Astrocyte (in vitro differentiated cells and primary cell): ENCODE measurements around the gene GIT2. TPM values are rescaled to one million over a fixed set of nuclear protein-coding genes. Genes with fewer than 3 reads are reported as not detected.

Source experiments
- DNase-seq: peaks from one replicate; pipeline ENCODE4 v3.0.0-alpha.2; 2010; ENCODE audit warnings: low read depth
- FAIRE-seq: peaks from 2 replicates; lab custom pipeline; 2011; peaks lifted over from hg19 to GRCh38; lab: Jason Lieb, UNC
- H2AFZ ChIP-seq: 2 replicates; pipeline ENCODE4 v1.6.0; 2012; ENCODE audit warnings: low read depth, low read length, inconsistent platforms
- H3K27ac ChIP-seq: 2 replicates; pipeline ENCODE4 v1.5.1; 2011; ENCODE audit warnings: low read depth, low read length, inconsistent platforms
- H3K27me3 ChIP-seq: 2 replicates; pipeline ENCODE4 v1.6.0; 2011; ENCODE audit warnings: low read length, inconsistent platforms; ENCODE audit not compliant: insufficient read depth
- H3K36me3 ChIP-seq: 2 replicates; pipeline ENCODE4 v1.5.1; 2011; ENCODE audit warnings: low read length, inconsistent platforms; ENCODE audit not compliant: insufficient read depth
- H3K4me1 ChIP-seq: 2 replicates; pipeline ENCODE4 v1.5.1; 2011; ENCODE audit warnings: low read length, inconsistent platforms; ENCODE audit not compliant: insufficient read depth
- H3K4me2 ChIP-seq: 2 replicates; pipeline ENCODE4 v1.6.0; 2012; ENCODE audit warnings: low read length, inconsistent platforms
- H3K4me3 ChIP-seq: 2 replicates; pipeline ENCODE4 v1.5.1; 2011; ENCODE audit warnings: low read depth, mild to moderate bottlenecking, low read length, inconsistent platforms; ENCODE audit not compliant: insufficient read depth
- H3K79me2 ChIP-seq: 2 replicates; pipeline ENCODE4 v1.6.0; 2012; ENCODE audit warnings: mild to moderate bottlenecking, low read length, inconsistent platforms; ENCODE audit not compliant: insufficient read depth
- H3K9ac ChIP-seq: 2 replicates; pipeline ENCODE4 v1.6.0; 2012; ENCODE audit warnings: mild to moderate bottlenecking, low read length, inconsistent platforms
- H3K9me3 ChIP-seq: 2 replicates; pipeline ENCODE4 v1.5.1; 2012; ENCODE audit warnings: low read depth, mild to moderate bottlenecking, low read length, inconsistent platforms; ENCODE audit not compliant: insufficient read depth
- H4K20me1 ChIP-seq: 2 replicates; pipeline ENCODE4 v1.6.0; 2012; ENCODE audit warnings: low read length, inconsistent platforms; ENCODE audit not compliant: insufficient read depth
- H3K27ac Mint-ChIP-seq: one replicate; pipeline ENCODE4 v1.8.0; 2021; ENCODE audit warnings: mild to moderate bottlenecking, mixed read lengths; ENCODE audit not compliant: unreplicated experiment
- H3K27me3 Mint-ChIP-seq: one replicate; pipeline ENCODE4 v1.8.0; 2021; ENCODE audit warnings: low read depth, mixed read lengths; ENCODE audit not compliant: unreplicated experiment
- H3K36me3 Mint-ChIP-seq: one replicate; pipeline ENCODE4 v1.8.0; 2021; ENCODE audit warnings: low read depth, mixed read lengths; ENCODE audit not compliant: unreplicated experiment
- H3K4me1 Mint-ChIP-seq: one replicate; pipeline ENCODE4 v1.8.0; 2021; ENCODE audit warnings: low read depth, mixed read lengths; ENCODE audit not compliant: unreplicated experiment
- H3K4me3 Mint-ChIP-seq: one replicate; pipeline ENCODE4 v1.8.0; 2021; ENCODE audit warnings: mild to moderate bottlenecking, moderate library complexity, mixed read lengths; ENCODE audit not compliant: unreplicated experiment
- H3K9me3 Mint-ChIP-seq: one replicate; pipeline ENCODE4 v1.8.0; 2021; ENCODE audit warnings: mild to moderate bottlenecking, mixed read lengths; ENCODE audit not compliant: unreplicated experiment
- CTCF ChIP-seq: IDR thresholded peaks from 2 replicates; pipeline ENCODE4 v1.5.1; 2011; ENCODE audit warnings: low read depth, mild to moderate bottlenecking, inconsistent platforms, low read length, moderate library complexity; ENCODE audit not compliant: insufficient read depth
- EZH2 ChIP-seq: IDR thresholded peaks from 2 replicates; pipeline ENCODE4 v1.6.1; 2012; ENCODE audit warnings: mild to moderate bottlenecking, low read length, inconsistent platforms; ENCODE audit not compliant: insufficient read depth
- total RNA-seq: library from RNA; stranded (reverse); gene quantifications from 2 replicates; pipeline ENCODE4 v1.2.1, GENCODE V29; 2021

GIT2 gene
- total RNA-seq, 1 donor from 2014 or later, result 33.4 TPM

- Mint-ChIP-seq H3K4me3 (no peak overlapping the region), H3K9me3 (no peaks in the 10 kb centered on the region), H3K27me3 (no peaks in the 10 kb centered on the region), H3K36me3 (peaks cover 26% of the 10 kb centered on the region), H3K27ac (no peak overlapping the region), H3K4me1 (no peaks in the 10 kb centered on the region)
- Histone ChIP-seq H3K9ac (peak overlapping the region; percentile 50), H4K20me1 (no peaks in the 10 kb centered on the region), H3K27ac (peak overlapping the region; percentile 44), H3K36me3 (peaks cover 34% of the 10 kb centered on the region), H3K9me3 (no peaks in the 10 kb centered on the region), H3K79me2 (no peaks in the 10 kb centered on the region), H3K4me1 (peaks cover 7% of the 10 kb centered on the region), H2AFZ (no peak overlapping the region), H3K27me3 (no peaks in the 10 kb centered on the region), H3K4me2 (peak overlapping the region; percentile 38), H3K4me3 (no peak overlapping the region)
- no peak for TF ChIP-seq CTCF
- DNase-seq, result peak; percentile 82
- FAIRE-seq, result no peak
These were observed 35.0 kb downstream of the GIT2 start for GRCh38 chr12:109961201-109961600.

GRCh38 chr12:109959411-109960093, 36.6 kb downstream of the GIT2 start:
- no peak overlapping the region for H3K27ac ChIP-seq
- no peaks in the 10 kb centered on the region for H3K27me3 ChIP-seq
- no peaks in the 10 kb centered on the region for H3K9me3 ChIP-seq
- H4K20me1 ChIP-seq, result no peaks in the 10 kb centered on the region
- DNase-seq (no peak), FAIRE-seq (no peak)
- no peak overlapping the region for H3K27ac Mint-ChIP-seq
- H3K36me3 Mint-ChIP-seq, result peaks cover 22% of the 10 kb centered on the region
- no peaks in the 10 kb centered on the region for H3K27me3 Mint-ChIP-seq
- no peaks in the 10 kb centered on the region for H3K4me1 Mint-ChIP-seq
- no peak overlapping the region for H3K9ac ChIP-seq
- peaks cover 7% of the 10 kb centered on the region for H3K4me1 ChIP-seq
- no peak overlapping the region for H3K4me2 ChIP-seq
- H3K9me3 Mint-ChIP-seq, result no peaks in the 10 kb centered on the region
- no peak overlapping the region for H2AFZ ChIP-seq
- TF ChIP-seq EZH2 (no peak), CTCF (no peak)
- H3K4me3 Mint-ChIP-seq, result no peak overlapping the region
- H3K79me2 ChIP-seq, result no peaks in the 10 kb centered on the region
- no peak overlapping the region for H3K4me3 ChIP-seq
- H3K36me3 ChIP-seq, result peaks cover 23% of the 10 kb centered on the region

- no peaks in the 10 kb centered on the region for H4K20me1 ChIP-seq
- no peak overlapping the region for H2AFZ ChIP-seq
- FAIRE-seq (no peak), DNase-seq (no peak)
- H3K4me3 ChIP-seq, result no peak overlapping the region
- Mint-ChIP-seq H3K4me1 (no peaks in the 10 kb centered on the region), H3K4me3 (no peak overlapping the region), H3K27ac (no peak overlapping the region), H3K36me3 (peaks cover 27% of the 10 kb centered on the region), H3K9me3 (no peaks in the 10 kb centered on the region), H3K27me3 (no peaks in the 10 kb centered on the region)
- peaks cover 7% of the 10 kb centered on the region for H3K4me1 ChIP-seq
- H3K4me2 ChIP-seq, result no peak overlapping the region
- TF ChIP-seq EZH2 (no peak), CTCF (no peak)
- no peaks in the 10 kb centered on the region for H3K9me3 ChIP-seq
- peaks cover 15% of the 10 kb centered on the region for H3K36me3 ChIP-seq
- no peaks in the 10 kb centered on the region for H3K79me2 ChIP-seq
- no peaks in the 10 kb centered on the region for H3K27me3 ChIP-seq
- no peak overlapping the region for H3K9ac ChIP-seq
- H3K27ac ChIP-seq, result no peak overlapping the region
These were observed 37.8 kb downstream of the GIT2 start for GRCh38 chr12:109958374-109958773.
